Natural killer cell treated with Interleukin-12 subunit alpha and Interleukin-12 subunit beta and Interleukin-15 and Interleukin-18, amount 100 ng/mL, for 72 hours (primary cell): ENCODE data around the gene TPT1. TPM values are rescaled to one million over a fixed set of nuclear protein-coding genes. Genes with fewer than 3 reads are reported as not detected.
"Not testable (repeated sequence)": the region's sequence is repeated elsewhere in the genome, so short reads cannot be mapped to it uniquely, and the experiment has no call there.

Experiments used
- ATAC-seq, 2 donors: fragments of 150-1000 bp; cut with Tn5 transposase in 1 of 2; sonication (Bioruptor Pico), chemical (Tn5 transposase) in 1 of 2; 2 replicates each; pipeline ENCODE4 v1.10.0; 2021
- DNase-seq: peaks from one replicate; pipeline ENCODE4 v3.0.0; 2022; ENCODE audit warnings: low spot score
- H3K27ac Mint-ChIP-seq, 2 donors: 1 replicate in 1 of 2; 2 replicates in 1 of 2; pipeline ENCODE4 v1.8.0; 2022; ENCODE audit warnings: mixed read lengths in 2 of 2, mild to moderate bottlenecking in 1 of 2, moderate library complexity in 1 of 2
- H3K27me3 Mint-ChIP-seq, 2 donors: 1 replicate in 1 of 2; 2 replicates in 1 of 2; pipeline ENCODE4 v1.8.0; 2022; ENCODE audit warnings: mixed read lengths in 2 of 2
- H3K36me3 Mint-ChIP-seq: one replicate; pipeline ENCODE4 v1.8.0; 2022; ENCODE audit warnings: mixed read lengths
- H3K4me1 Mint-ChIP-seq, 2 donors: 1 replicate in 1 of 2; 2 replicates in 1 of 2; pipeline ENCODE4 v1.8.0; 2022; ENCODE audit warnings: low read depth in 2 of 2, mixed read lengths in 2 of 2, mild to moderate bottlenecking in 1 of 2
- H3K4me3 Mint-ChIP-seq: one replicate; pipeline ENCODE4 v1.8.0; 2022; ENCODE audit warnings: mixed read lengths
- H3K9me3 Mint-ChIP-seq: 2 replicates; pipeline ENCODE4 v1.8.0; 2022; ENCODE audit warnings: mixed read lengths
- total RNA-seq, 2 donors: library from RNA; stranded (reverse); gene quantifications; one replicate each; pipeline ENCODE4 v1.2.3, GENCODE V29; 2022

The TPT1 gene
- total RNA-seq, 2 donors from 2014 or later: 1,832 to 3,365 TPM

DNA sequence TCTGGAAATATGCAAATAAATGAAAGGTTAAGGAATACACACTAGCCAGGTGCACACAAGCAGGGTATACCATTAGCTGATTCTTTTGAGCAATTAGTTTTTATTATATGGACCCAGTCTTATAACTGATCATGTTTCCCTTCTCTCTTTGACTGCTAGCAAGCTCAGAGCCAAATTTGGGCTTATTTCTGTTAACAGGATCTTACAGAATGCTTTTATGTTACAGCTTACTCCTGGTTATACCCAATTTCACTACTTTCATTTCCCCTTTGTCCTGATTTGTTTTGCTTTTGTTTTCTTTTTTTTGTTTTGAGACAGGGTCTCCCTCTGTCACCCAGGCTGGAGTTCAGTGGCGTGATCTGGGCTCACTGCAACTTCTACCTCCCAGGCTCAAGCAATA is 12.9 kb upstream of the TPT1 start:
- no peak overlapping the region for H3K4me3 Mint-ChIP-seq
- no peaks in the 10 kb centered on the region for H3K9me3 Mint-ChIP-seq
- H3K27me3 Mint-ChIP-seq: no peaks in the 10 kb centered on the region
- no peak for ATAC-seq
- no peak overlapping the region for H3K27ac Mint-ChIP-seq
- DNase-seq: no peak
- peaks cover 17 to 19% of the 10 kb centered on the region in 2 donors for H3K4me1 Mint-ChIP-seq
- H3K36me3 Mint-ChIP-seq: peaks cover 13% of the 10 kb centered on the region

DNA sequence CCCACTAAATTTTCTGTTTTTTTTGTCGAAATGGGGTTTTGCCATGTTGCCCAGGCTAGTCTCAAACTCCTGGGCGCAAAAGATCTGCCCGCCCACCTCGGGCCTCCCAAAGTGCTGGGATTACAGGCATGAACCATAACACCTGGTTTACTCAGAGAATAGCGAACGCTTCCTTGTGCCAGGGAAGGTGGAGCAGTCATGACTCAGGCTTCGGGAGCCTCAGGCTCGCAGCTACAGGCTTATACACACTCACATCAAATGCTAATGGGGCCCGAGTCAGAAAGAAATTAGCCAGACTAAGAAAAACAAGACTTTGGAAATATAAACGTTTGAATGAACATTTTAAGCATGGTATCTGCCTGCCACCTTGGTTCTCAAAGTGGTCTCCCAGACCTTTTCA is 11.0 kb upstream of the TPT1 start:
- H3K27me3 Mint-ChIP-seq: no peaks in the 10 kb centered on the region
- DNase-seq: no peak
- H3K9me3 Mint-ChIP-seq: no peaks in the 10 kb centered on the region
- H3K4me1 Mint-ChIP-seq: peaks cover 7 to 9% of the 10 kb centered on the region in 2 donors
- H3K36me3 Mint-ChIP-seq: peaks cover 7% of the 10 kb centered on the region
- H3K4me3 Mint-ChIP-seq: no peak overlapping the region
- H3K27ac Mint-ChIP-seq: no peak overlapping the region
- ATAC-seq: no peak

DNA sequence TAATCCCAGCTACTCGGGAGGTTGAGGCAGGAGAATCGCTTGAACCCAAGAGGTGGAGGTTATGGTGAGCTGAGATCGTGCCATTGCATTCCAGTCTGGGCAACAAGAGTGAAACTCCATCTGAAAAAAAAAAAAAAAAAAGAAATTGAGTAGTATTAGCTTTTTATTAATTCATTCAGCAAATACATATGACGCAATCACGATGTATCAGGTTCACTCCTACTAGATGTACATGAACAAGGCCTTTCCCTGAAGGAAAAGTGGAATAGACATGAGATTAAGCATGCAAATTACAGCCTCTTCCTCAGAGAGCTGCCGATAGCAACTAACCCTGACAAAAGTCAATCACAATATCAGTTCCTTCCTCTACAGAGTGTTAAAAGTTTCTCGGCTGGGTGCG is 9.2 kb upstream of the TPT1 start:
- Mint-ChIP-seq H3K27ac (no peak overlapping the region), H3K27me3 (no peaks in the 10 kb centered on the region), H3K4me3 (no peak overlapping the region), H3K36me3 (peaks cover 7% of the 10 kb centered on the region), H3K4me1 (peaks cover 0 to 3% of the 10 kb centered on the region in 2 donors), H3K9me3 (no peaks in the 10 kb centered on the region)
- DNase-seq (no peak), ATAC-seq (no peak)

DNA sequence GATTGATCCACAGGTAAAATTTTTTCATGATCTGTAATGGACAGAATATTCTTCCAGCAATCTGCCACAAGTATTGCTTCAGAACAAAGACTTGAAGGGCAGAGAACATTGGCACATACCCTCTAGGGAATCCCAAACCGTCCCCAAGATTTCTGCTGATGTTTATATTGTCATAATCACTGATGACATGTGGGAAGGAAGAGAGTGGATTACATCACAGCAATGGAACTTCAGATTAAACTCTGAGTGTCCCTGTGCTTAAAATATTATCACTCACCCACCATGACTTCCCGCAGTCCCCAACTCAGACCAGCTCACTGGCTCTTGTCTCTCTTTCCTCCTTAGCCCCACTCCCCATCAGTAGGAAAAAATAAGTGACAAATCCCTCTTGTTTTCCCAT is 8.5 kb upstream of the TPT1 start:
- no peak for ATAC-seq
- H3K36me3 Mint-ChIP-seq: peaks cover 7% of the 10 kb centered on the region

DNA sequence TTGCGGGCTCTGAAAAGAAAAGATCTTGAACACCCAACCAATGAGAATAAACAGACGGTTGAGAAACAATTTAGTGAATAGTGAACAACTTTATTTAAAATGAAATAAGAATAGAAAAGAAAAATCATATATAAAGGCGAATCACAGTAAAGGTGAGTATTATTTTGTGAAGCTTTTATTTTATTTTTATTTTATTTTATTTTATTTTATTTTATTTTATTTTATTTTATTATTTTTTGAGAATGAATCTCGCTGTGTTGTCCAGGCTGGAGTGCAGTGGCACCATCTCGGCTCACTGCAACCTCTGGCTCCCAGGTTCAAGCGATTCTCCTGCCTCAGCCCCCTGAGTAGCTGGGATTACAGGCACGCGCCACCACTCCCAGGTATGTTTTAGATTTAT is 3.1 kb upstream of the TPT1 start:
- H3K27ac Mint-ChIP-seq, DNase-seq, H3K4me3 Mint-ChIP-seq, ATAC-seq, H3K27me3 Mint-ChIP-seq, H3K9me3 Mint-ChIP-seq: not testable (repeated sequence)
- Mint-ChIP-seq H3K4me1 (peaks cover 18 to 19% of the 10 kb centered on the region in 2 donors), H3K36me3 (peaks cover 12% of the 10 kb centered on the region)

More for the DNA sequence above, 8.5 kb upstream of the TPT1 start:
- Mint-ChIP-seq H3K4me1 (peaks cover 0 to 6% of the 10 kb centered on the region in 2 donors), H3K9me3 (no peaks in the 10 kb centered on the region), H3K27ac (peak overlapping the region in 1 of 2 donors; percentile 51), H3K27me3 (no peaks in the 10 kb centered on the region), H3K4me3 (no peak overlapping the region)
- no peak for DNase-seq

DNA sequence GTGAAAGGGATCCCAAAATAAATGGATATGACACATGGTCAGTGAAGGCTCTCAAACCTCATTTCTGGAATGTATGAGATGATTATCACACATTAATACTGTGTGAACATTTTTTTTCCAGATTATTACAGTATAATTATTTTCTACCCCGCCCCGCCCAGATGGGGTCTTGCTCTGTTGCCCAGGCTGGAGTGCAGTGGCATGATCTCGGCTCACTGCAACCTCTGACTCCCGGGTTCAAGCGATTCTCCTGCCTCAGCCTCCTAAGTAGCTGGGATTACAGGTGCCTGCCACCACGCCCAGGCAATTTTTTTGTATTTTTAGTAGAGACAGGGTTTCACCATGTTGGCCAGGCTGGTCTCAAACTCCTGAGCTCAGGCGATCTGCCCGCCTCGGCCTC is 2.1 kb upstream of the TPT1 start:
- H3K9me3 Mint-ChIP-seq, ATAC-seq, DNase-seq, H3K27ac Mint-ChIP-seq, H3K27me3 Mint-ChIP-seq: not testable (repeated sequence)
- H3K4me3 Mint-ChIP-seq: peak overlapping the region; percentile 17
- H3K36me3 Mint-ChIP-seq: peaks cover 19% of the 10 kb centered on the region
- H3K4me1 Mint-ChIP-seq: peaks cover 28% of the 10 kb centered on the region in 2 donors

DNA sequence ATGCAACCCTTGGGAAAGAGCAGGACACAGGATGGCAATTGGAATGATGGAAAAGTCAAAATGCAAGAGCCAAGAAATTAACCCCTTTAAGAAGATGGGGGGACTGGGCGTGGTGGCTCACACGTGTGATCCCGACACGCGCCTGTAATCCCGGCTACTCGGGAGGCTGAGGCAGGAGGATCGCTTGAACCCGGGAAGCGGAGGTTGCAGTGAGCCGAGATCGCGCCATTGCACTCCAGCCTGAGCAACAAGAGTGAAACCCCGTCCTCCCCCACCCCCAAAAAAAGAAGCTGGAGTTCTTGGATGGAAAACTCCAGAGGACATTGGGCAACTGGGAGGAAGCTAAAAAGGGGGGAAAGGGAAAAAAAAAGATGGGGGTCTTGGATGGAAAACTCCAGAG is 1.7 kb upstream of the TPT1 start:
- Mint-ChIP-seq H3K4me3 (peak overlapping the region; percentile 73), H3K4me1 (peaks cover 31 to 32% of the 10 kb centered on the region in 2 donors), H3K36me3 (peaks cover 22% of the 10 kb centered on the region), H3K27ac (peak overlapping the region; percentile 75 to 83)
- ATAC-seq, H3K9me3 Mint-ChIP-seq, DNase-seq, H3K27me3 Mint-ChIP-seq: not testable (repeated sequence)

DNA sequence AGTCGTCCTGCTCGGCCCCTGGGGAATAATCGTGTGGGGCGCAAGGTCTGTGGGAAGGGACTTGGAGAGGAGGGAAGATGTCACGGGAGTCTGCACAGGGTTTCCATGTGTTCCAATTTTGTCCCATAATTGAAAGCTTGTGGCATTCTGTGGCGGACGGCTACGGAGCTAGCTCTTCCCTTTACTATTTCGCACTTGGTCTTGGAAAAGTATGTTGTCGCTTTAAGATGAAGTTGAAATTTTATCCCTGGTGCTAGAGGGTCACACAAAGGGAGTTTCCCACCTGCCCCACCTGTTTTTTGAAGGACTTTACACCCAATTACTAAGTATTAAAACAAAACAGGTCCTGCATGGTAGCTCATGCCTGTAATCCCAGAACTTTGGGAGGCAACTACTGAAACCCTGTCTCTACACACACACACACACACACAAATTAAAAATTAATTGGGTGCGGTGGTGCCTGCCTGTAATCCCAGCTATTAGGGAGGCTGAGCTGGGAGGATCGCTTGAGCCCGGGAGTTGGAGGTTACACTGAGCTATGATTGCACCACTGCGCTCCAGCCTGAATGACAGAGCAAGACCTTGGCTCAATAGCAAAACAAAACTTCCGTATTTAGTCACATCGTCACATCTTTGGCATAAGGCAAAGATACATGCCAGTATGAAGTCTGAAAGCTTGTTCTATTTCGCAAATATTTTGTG is 967 bp upstream of the TPT1 start:
- Mint-ChIP-seq H3K27ac (peak overlapping the region; percentile 75 to 83), H3K4me3 (peak overlapping the region; percentile 73), H3K9me3 (no peaks in the 10 kb centered on the region), H3K27me3 (no peaks in the 10 kb centered on the region), H3K4me1 (peaks cover 36 to 38% of the 10 kb centered on the region in 2 donors), H3K36me3 (peaks cover 29% of the 10 kb centered on the region)
- ATAC-seq (no peak), DNase-seq (no peak)

DNA sequence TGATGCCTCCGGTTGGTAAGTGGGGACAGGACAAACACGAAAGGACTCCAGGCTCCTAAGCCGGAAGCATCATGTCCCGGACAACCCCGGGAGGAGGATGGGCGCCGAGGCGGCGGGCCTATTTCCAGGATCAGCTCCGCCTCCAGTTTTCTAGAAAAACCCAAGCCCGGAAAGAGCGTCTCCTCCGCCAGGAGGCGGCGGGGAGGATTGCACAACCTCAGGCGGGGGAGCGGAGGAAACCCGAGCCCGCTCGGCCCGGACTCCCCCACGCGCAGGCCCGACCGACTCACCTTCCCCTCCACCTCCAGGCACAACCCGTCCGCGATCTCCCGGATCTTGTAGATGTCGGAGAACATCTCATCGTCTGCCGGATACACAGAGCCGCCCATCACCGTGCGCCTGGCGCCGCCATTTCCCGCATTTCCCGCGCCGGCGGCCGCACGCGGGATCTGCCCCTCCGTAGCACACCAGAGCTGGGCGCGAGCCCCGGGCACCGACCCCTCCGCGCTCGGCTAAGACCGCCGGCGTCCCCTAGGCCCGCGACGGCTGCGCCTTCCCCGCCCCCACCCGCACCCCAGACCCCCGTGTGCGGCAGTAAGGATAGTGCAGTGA is 455 bp downstream of the TPT1 start:
- Mint-ChIP-seq H3K27ac (peak overlapping the region; percentile 75 to 83), H3K27me3 (no peaks in the 10 kb centered on the region)

DNA sequence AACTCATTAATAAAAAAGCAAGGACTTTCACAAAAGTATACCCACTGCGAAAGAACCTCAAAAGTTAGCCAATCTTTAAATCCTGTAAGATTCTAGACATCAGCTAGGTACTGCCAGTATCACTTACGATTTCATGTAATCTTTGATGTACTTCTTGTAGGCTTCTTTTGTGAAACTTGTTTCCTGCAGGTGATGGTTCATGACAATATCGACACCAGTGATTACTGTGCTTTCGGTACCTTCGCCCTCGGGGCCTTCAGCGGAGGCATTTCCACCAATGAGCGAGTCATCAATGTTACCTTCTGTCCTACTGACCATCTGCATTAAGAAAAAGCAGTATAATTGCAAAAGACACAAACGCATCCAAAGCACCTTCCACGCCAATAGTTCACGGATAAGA is 1.1 kb downstream of the TPT1 start:
- DNase-seq (no peak), ATAC-seq (no peak)
- Mint-ChIP-seq H3K27ac (peak overlapping the region; percentile 75 to 83), H3K4me1 (peaks cover 57 to 59% of the 10 kb centered on the region in 2 donors), H3K36me3 (peaks cover 49% of the 10 kb centered on the region), H3K4me3 (peak overlapping the region; percentile 73), H3K27me3 (no peaks in the 10 kb centered on the region), H3K9me3 (no peaks in the 10 kb centered on the region)

More for the DNA sequence above, 455 bp downstream of the TPT1 start:
- H3K9me3 Mint-ChIP-seq: no peaks in the 10 kb centered on the region
- peak overlapping the region; percentile 73 for H3K4me3 Mint-ChIP-seq
- ATAC-seq (peak; percentile 72 to 79), DNase-seq (peak; percentile 96)
- peaks cover 43% of the 10 kb centered on the region for H3K36me3 Mint-ChIP-seq
- H3K4me1 Mint-ChIP-seq: peaks cover 50 to 52% of the 10 kb centered on the region in 2 donors

DNA sequence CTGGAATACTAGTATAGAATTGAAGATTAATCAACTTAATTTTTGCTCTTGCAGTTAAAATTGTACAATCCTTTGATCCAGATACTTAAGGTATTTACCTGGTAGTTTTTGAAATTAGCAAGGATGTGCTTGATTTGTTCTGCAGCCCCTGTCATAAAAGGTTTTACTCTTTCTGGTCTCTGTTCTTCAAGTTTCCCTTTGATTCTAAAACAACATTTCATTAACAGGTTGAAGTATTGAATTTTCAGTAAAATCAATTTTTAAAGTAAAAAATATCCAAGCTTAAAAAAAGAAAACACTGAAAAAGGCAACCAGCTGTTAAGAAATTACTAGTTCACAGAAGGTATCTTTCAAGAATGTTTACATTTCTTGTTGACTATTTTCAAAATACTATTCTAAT is 1.6 kb downstream of the TPT1 start:
- no peaks in the 10 kb centered on the region for H3K27me3 Mint-ChIP-seq
- no peak for DNase-seq
- peak overlapping the region; percentile 73 for H3K4me3 Mint-ChIP-seq
- H3K36me3 Mint-ChIP-seq: peaks cover 54% of the 10 kb centered on the region
- no peak for ATAC-seq
- peaks cover 59 to 63% of the 10 kb centered on the region in 2 donors for H3K4me1 Mint-ChIP-seq
- H3K9me3 Mint-ChIP-seq: peaks cover 2% of the 10 kb centered on the region
- peak overlapping the region; percentile 75 to 83 for H3K27ac Mint-ChIP-seq

DNA sequence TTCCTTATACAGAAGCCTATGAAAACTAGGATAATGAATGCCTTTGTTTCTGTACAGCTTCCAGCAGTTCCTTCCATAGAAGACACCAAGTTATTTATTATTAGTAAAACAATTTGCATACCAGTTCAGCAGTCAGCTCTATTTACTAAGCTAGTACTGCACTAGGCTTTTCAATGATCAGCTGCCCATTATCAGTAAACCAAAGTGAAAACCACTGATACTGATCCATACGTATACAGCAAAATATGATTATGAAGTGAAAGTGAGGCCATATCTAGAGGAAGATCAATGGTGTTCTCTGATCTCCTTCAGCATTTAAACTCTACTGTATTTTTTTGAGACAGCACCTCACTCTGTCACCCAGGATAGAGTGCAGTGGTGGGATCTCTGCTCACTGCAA is 3.2 kb downstream of the TPT1 start:
- Mint-ChIP-seq H3K4me1 (peaks cover 70 to 79% of the 10 kb centered on the region in 2 donors), H3K4me3 (peak overlapping the region; percentile 73), H3K27me3 (no peaks in the 10 kb centered on the region), H3K27ac (peak overlapping the region; percentile 75 to 83), H3K9me3 (peaks cover 4% of the 10 kb centered on the region), H3K36me3 (peaks cover 61% of the 10 kb centered on the region)
- DNase-seq (no peak), ATAC-seq (no peak)

DNA sequence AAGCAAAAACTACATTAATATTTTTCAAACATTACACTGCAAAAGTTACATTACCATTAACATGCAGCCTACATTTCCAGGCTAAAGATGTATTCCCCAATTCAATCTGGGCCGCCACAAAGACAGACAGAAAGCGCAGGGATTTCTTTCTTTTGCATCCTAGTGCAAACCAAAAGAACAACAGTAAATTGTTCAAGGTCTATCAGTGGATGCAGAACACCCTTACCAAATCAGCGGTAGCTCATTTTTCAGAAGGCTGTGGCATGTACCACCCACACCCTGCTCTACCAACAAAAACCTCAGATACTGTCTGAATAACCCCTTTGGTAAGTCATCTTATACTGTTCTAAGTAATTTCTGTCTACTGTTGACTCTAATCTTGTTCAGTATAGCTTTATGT is 3.6 kb downstream of the TPT1 start:
- Mint-ChIP-seq H3K27ac (peak overlapping the region; percentile 75 to 83), H3K4me3 (peak overlapping the region; percentile 73)
- no peak for ATAC-seq

DNA sequence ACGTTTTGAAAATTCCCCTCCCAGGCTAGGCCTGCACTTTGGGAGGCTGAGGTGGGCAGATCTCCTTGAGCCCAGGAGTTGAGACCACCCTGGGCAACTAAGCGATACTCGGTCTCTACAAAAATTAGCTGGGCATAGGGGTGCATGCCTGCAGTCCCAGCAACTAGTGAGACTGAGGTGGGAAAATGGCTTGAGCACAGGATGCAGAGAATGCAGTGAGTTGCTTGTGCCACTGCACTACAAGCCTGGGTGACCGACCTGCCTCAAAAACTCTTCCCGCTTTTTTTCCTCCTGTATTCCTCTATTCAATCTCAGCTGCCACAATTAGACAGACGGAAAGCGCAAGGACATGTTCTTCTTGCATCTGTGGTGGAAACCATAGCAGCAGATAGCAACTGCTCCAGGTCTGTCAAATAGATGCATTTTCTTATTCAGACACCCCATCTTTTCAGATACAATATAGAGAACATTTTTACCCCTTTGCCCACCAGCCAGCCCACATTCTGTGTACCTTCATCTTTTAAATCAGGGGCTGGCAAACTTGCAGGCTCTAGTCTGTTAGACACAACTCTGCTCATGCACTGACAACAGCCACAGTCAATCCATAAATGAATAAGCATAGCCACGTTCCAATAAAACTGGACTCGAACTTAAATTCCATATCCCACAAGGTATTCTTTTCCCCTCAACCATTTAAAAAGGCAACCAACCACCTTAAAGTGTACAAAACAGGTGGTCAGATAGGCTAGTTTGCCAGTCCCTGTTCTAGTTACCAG is 4.8 kb downstream of the TPT1 start:
- no peaks in the 10 kb centered on the region for H3K27me3 Mint-ChIP-seq
- peaks cover 4% of the 10 kb centered on the region for H3K9me3 Mint-ChIP-seq
- peak overlapping the region; percentile 73 for H3K4me3 Mint-ChIP-seq
- no peak for DNase-seq
- H3K36me3 Mint-ChIP-seq: peaks cover 61% of the 10 kb centered on the region
- H3K4me1 Mint-ChIP-seq: peaks cover 70 to 83% of the 10 kb centered on the region in 2 donors
- no peak for ATAC-seq
- H3K27ac Mint-ChIP-seq: peak overlapping the region; percentile 75 to 83

More for the DNA sequence above, 3.6 kb downstream of the TPT1 start:
- Mint-ChIP-seq H3K27me3 (no peaks in the 10 kb centered on the region), H3K9me3 (peaks cover 4% of the 10 kb centered on the region), H3K4me1 (peaks cover 70 to 80% of the 10 kb centered on the region in 2 donors), H3K36me3 (peaks cover 61% of the 10 kb centered on the region)
- DNase-seq: no peak
